Endodermal cell (in vitro differentiated cells): ENCODE data around the gene FAS. TPM values are rescaled to one million over a fixed set of nuclear protein-coding genes. Genes with fewer than 3 reads are reported as not detected.

ENCODE experiments used
- DNase-seq: peaks from one replicate; pipeline ENCODE4 v3.0.0-alpha.2; 2017
- H3K27ac ChIP-seq: 2 replicates; pipeline ENCODE4 v1.5.1; 2013; ENCODE audit warnings: mild to moderate bottlenecking, low read depth, low read length, moderate library complexity
- H3K27me3 ChIP-seq: 2 replicates; pipeline ENCODE4 v1.6.1; 2013; ENCODE audit warnings: mild to moderate bottlenecking, low read length, moderate library complexity; ENCODE audit not compliant: insufficient read depth, control insufficient read depth, poor library complexity, severe bottlenecking
- H3K36me3 ChIP-seq: 2 replicates; pipeline ENCODE4 v1.7.0; 2013; ENCODE audit warnings: mild to moderate bottlenecking, low read length, moderate library complexity; ENCODE audit not compliant: control insufficient read depth, insufficient read depth
- H3K4me1 ChIP-seq: one replicate; pipeline ENCODE4 v1.7.0; 2013; ENCODE audit warnings: low read length; ENCODE audit not compliant: control insufficient read depth, insufficient read depth
- H3K4me3 ChIP-seq: 2 replicates; pipeline ENCODE4 v1.5.1; 2013; ENCODE audit warnings: mild to moderate bottlenecking, low read length, moderate library complexity
- H3K9ac ChIP-seq: 2 replicates; pipeline ENCODE4 v1.6.1; 2013; ENCODE audit warnings: mild to moderate bottlenecking, low read length, moderate library complexity; ENCODE audit not compliant: poor library complexity, severe bottlenecking; ENCODE audit errors: extremely low read depth
- H3K9me3 ChIP-seq: 2 replicates; pipeline ENCODE4 v1.6.1; 2013; ENCODE audit warnings: mild to moderate bottlenecking, low read length, moderate library complexity; ENCODE audit not compliant: control insufficient read depth
- H3K27ac Mint-ChIP-seq: 2 replicates; pipeline ENCODE4 v1.8.0; 2020; ENCODE audit warnings: mixed read lengths
- H3K27me3 Mint-ChIP-seq: 2 replicates; pipeline ENCODE4 v1.8.0; 2021; ENCODE audit warnings: mild to moderate bottlenecking, mixed read lengths; ENCODE audit not compliant: insufficient read depth
- H3K36me3 Mint-ChIP-seq: 2 replicates; pipeline ENCODE4 v1.8.0; 2020; ENCODE audit warnings: low read depth, mixed read lengths
- H3K4me1 Mint-ChIP-seq: 2 replicates; pipeline ENCODE4 v1.8.0; 2020; ENCODE audit warnings: mixed read lengths
- H3K4me3 Mint-ChIP-seq: 2 replicates; pipeline ENCODE4 v1.8.0; 2020; ENCODE audit warnings: mild to moderate bottlenecking, moderate library complexity, mixed read lengths
- H3K9me3 Mint-ChIP-seq: 2 replicates; pipeline ENCODE4 v1.8.0; 2020; ENCODE audit warnings: mild to moderate bottlenecking, mixed read lengths
- CTCF ChIP-seq: fragments of 200-600 bp; sonication (generic); conservative IDR thresholded peaks from 2 replicates; pipeline ENCODE4 v1.5.0; 2021; ENCODE audit warnings: antibody characterized with exemption, mild to moderate bottlenecking
- WGBS, 2 experiments: methylation state at CpG; one replicate each; pipeline versions ENCODE4 v1.1.5 to v1.1.7; 2013; ENCODE audit warnings: missing lambda C conversion rate in 2 of 2, mixed read lengths in 1 of 2; ENCODE audit not compliant: insufficient coverage in 1 of 2, insufficient read length in 1 of 2; 5-methylcytosine and 5-hydroxymethylcytosine counted together
- total RNA-seq, 2 donors: library from RNA; stranded (reverse); fragmentation: NEBNext Ultra II Directional in 1 of 2; extraction: Animal tissue kit (Norgen Biotek cat#: 25700) in 1 of 2; gene quantifications; 2 replicates in 1 of 2; 3 replicates in 1 of 2; pipeline ENCODE4 v1.2.1, GENCODE V29; 2021

FAS gene
- total RNA-seq, 2 donors from 2014 or later = 0.95 TPM; not detected in 1

GRCh38 chr10:88958721-88959120, 31.9 kb upstream of the FAS start:
- WGBS, 2 experiments = 87 to 93% methylated on average over 3 to 6 of the region's 6 CpGs
- Mint-ChIP-seq H3K9me3 (no peaks in the 10 kb centered on the region), H3K27ac (no peak overlapping the region), H3K4me3 (no peak overlapping the region), H3K36me3 (no peaks in the 10 kb centered on the region), H3K27me3 (no peaks in the 10 kb centered on the region), H3K4me1 (peaks cover 13% of the 10 kb centered on the region)
- H3K4me3 ChIP-seq = no peak overlapping the region
- no peaks in the 10 kb centered on the region for H3K27me3 ChIP-seq
- TF ChIP-seq CTCF = no peak
- H3K4me1 ChIP-seq = peaks cover 7% of the 10 kb centered on the region
- no peak overlapping the region for H3K27ac ChIP-seq
- no peak overlapping the region for H3K9ac ChIP-seq
- H3K36me3 ChIP-seq = no peaks in the 10 kb centered on the region
- no peak for DNase-seq
- H3K9me3 ChIP-seq = no peaks in the 10 kb centered on the region

GRCh38 chr10:88960802-88961201, 29.8 kb upstream of the FAS start:
- peaks cover 7% of the 10 kb centered on the region for H3K4me1 ChIP-seq
- H3K36me3 ChIP-seq = no peaks in the 10 kb centered on the region
- no peak overlapping the region for H3K27ac Mint-ChIP-seq
- no peak overlapping the region for H3K4me3 ChIP-seq
- H3K36me3 Mint-ChIP-seq = no peaks in the 10 kb centered on the region
- peaks cover 13% of the 10 kb centered on the region for H3K4me1 Mint-ChIP-seq
- no peaks in the 10 kb centered on the region for H3K27me3 Mint-ChIP-seq
- no peak overlapping the region for H3K9ac ChIP-seq
- DNase-seq = no peak
- no peaks in the 10 kb centered on the region for H3K9me3 ChIP-seq
- no CpG with 5 or more reads among the region's 1 CpG for WGBS, 2 experiments
- H3K27ac ChIP-seq = no peak overlapping the region
- no peaks in the 10 kb centered on the region for H3K27me3 ChIP-seq
- no peak for TF ChIP-seq CTCF
- no peaks in the 10 kb centered on the region for H3K9me3 Mint-ChIP-seq
- H3K4me3 Mint-ChIP-seq = no peak overlapping the region

DNA sequence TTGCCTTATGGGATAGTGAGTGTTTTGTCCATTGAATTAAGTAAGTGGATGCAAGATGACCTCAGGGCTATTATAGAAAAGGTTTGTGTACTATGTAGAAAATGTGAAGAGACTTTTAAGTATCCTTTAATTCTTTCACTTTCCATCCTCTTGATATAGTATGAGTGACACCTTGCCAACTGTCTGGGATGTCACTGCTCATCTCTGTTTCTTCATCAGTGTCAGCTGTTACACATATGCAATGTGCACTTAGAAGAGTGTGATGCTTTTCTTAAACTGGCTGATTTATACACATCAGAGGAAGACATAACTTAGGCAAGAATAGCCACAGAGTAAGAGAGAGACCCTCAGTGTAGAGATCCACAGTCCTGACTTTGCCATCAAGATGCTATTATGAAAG, 29.3 kb upstream of the FAS start:
- H3K9me3 ChIP-seq = no peaks in the 10 kb centered on the region
- no peak overlapping the region for H3K4me3 ChIP-seq
- H3K9me3 Mint-ChIP-seq = no peaks in the 10 kb centered on the region
- H3K27ac ChIP-seq = no peak overlapping the region
- TF ChIP-seq CTCF = no peak
- H3K4me1 ChIP-seq = peaks cover 7% of the 10 kb centered on the region
- no peaks in the 10 kb centered on the region for H3K27me3 ChIP-seq
- H3K36me3 ChIP-seq = no peaks in the 10 kb centered on the region
- H3K27ac Mint-ChIP-seq = no peak overlapping the region
- H3K4me1 Mint-ChIP-seq = peaks cover 13% of the 10 kb centered on the region
- H3K9ac ChIP-seq = no peak overlapping the region
- H3K27me3 Mint-ChIP-seq = no peaks in the 10 kb centered on the region
- DNase-seq = no peak
- no peak overlapping the region for H3K4me3 Mint-ChIP-seq
- no peaks in the 10 kb centered on the region for H3K36me3 Mint-ChIP-seq
